Sigmoid colon (tissue), 3 donors: ENCODE results near the gene ZBTB8B.

Experiments
- POLR2A ChIP-seq, 2 donors: fragments of 450-650 bp; IDR thresholded peaks; one replicate each; pipeline ENCODE4 v1.6.1; 2016; ENCODE audit warnings: antibody characterized with exemption in 2 of 2, mild to moderate bottlenecking in 2 of 2, moderate library complexity in 2 of 2
- TF ChIP-seq, protein P1 (sequence below), 4 experiments: fragments of 450-650 bp in 3 of 4; fragments of 200-600 bp in 1 of 4; IDR thresholded peaks; one replicate each; pipeline ENCODE4 v1.5.1; 2016 to 2019; ENCODE audit warnings: antibody characterized with exemption in 4 of 4, mild to moderate bottlenecking in 3 of 4, moderate library complexity in 2 of 4

GRCh38 chr1:32471695-32472362 is 7.0 kb downstream of the ZBTB8B start:
- TF ChIP-seq, protein P1, sequence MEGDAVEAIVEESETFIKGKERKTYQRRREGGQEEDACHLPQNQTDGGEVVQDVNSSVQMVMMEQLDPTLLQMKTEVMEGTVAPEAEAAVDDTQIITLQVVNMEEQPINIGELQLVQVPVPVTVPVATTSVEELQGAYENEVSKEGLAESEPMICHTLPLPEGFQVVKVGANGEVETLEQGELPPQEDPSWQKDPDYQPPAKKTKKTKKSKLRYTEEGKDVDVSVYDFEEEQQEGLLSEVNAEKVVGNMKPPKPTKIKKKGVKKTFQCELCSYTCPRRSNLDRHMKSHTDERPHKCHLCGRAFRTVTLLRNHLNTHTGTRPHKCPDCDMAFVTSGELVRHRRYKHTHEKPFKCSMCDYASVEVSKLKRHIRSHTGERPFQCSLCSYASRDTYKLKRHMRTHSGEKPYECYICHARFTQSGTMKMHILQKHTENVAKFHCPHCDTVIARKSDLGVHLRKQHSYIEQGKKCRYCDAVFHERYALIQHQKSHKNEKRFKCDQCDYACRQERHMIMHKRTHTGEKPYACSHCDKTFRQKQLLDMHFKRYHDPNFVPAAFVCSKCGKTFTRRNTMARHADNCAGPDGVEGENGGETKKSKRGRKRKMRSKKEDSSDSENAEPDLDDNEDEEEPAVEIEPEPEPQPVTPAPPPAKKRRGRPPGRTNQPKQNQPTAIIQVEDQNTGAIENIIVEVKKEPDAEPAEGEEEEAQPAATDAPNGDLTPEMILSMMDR (IDR thresholded peaks at IDR 0.05): no peak
- no peak for TF ChIP-seq POLR2A (IDR thresholded peaks at IDR 0.05)
